Smooth muscle cell (in vitro differentiated cells): Measurements from ENCODE around the gene PTPN9. TPM values are rescaled to one million over a fixed set of nuclear protein-coding genes. Genes with fewer than 3 reads are reported as not detected.

Source experiments
- DNase-seq: peaks from one replicate; lab custom pipeline; 2025; ENCODE audit not compliant: unreplicated experiment; lab: John Stamatoyannopoulos, UW
- H2AFZ ChIP-seq: fragments of 200-600 bp; sonication (generic); 2 replicates; pipeline ENCODE4 v1.6.0; 2016; ENCODE audit warnings: antibody characterized with exemption, low read depth, mild to moderate bottlenecking
- H3F3A ChIP-seq: fragments of 200-600 bp; sonication (generic); 2 replicates; pipeline ENCODE4 v1.6.0; 2017; ENCODE audit warnings: antibody characterized with exemption, low read depth
- H3K27ac ChIP-seq: fragments of 200-600 bp; sonication (generic); 2 replicates; pipeline ENCODE4 v1.5.1; 2016; ENCODE audit warnings: low read depth, mild to moderate bottlenecking
- H3K27me3 ChIP-seq: fragments of 200-600 bp; sonication (generic); 2 replicates; pipeline ENCODE4 v1.6.1; 2016; ENCODE audit warnings: low read depth, mild to moderate bottlenecking
- H3K36me3 ChIP-seq: fragments of 200-600 bp; sonication (generic); 2 replicates; pipeline ENCODE4 v1.5.1; 2016; ENCODE audit warnings: low read depth
- H3K4me1 ChIP-seq: fragments of 200-600 bp; sonication (generic); 2 replicates; pipeline ENCODE4 v1.5.1; 2016; ENCODE audit warnings: low read depth
- H3K4me2 ChIP-seq: fragments of 200-600 bp; sonication (generic); 2 replicates; pipeline ENCODE4 v1.6.0; 2016; ENCODE audit warnings: mild to moderate bottlenecking
- H3K4me3 ChIP-seq: fragments of 200-600 bp; sonication (generic); 2 replicates; pipeline ENCODE4 v1.5.1; 2016; ENCODE audit warnings: mild to moderate bottlenecking
- H3K79me2 ChIP-seq: fragments of 200-600 bp; sonication (generic); 2 replicates; pipeline ENCODE4 v1.6.0; 2016; ENCODE audit warnings: low read depth, mild to moderate bottlenecking
- H3K9ac ChIP-seq: fragments of 200-600 bp; sonication (generic); 2 replicates; pipeline ENCODE4 v1.6.0; 2016; ENCODE audit warnings: low read depth
- H3K9me3 ChIP-seq: fragments of 200-600 bp; sonication (generic); replicated peaks from 2 replicates; pipeline ENCODE4 v1.5.1; 2016; ENCODE audit warnings: low read depth
- H4K20me1 ChIP-seq: fragments of 200-600 bp; sonication (generic); 2 replicates; pipeline ENCODE4 v1.6.0; 2016; ENCODE audit warnings: low read depth
- WGBS: methylation state at CpG from one replicate; pipeline ENCODE4 v1.1.7; 2016; ENCODE audit warnings: low lambda C conversion rate; 5-methylcytosine and 5-hydroxymethylcytosine counted together
- polyA plus RNA-seq: library from polyadenylated mRNA; unstranded; fragments of >200 nt; fragmentation: Nextera tagmentation; extraction: Ambion mirVana; gene quantifications from 2 replicates; pipeline ENCODE4 v1.2.1, GENCODE V29; 2016
- total RNA-seq: library from RNA; depleted of rRNA; stranded (reverse); fragments of >200 nt; gene quantifications from 2 replicates; pipeline ENCODE4 v1.2.3, GENCODE V29; 2014
- TF ChIP-seq, protein P1 (sequence below): fragments of 200-600 bp; sonication (generic); IDR thresholded peaks from 2 replicates; pipeline ENCODE4 v1.5.1; 2017; ENCODE audit warnings: borderline replicate concordance, mild to moderate bottlenecking, antibody characterized with exemption; ENCODE audit not compliant: insufficient read depth, poor library complexity, severe bottlenecking

Gene PTPN9
- total and polyA plus RNA-seq, 2 experiments from 2014 or later: 20.3 to 23.4 TPM

DNA sequence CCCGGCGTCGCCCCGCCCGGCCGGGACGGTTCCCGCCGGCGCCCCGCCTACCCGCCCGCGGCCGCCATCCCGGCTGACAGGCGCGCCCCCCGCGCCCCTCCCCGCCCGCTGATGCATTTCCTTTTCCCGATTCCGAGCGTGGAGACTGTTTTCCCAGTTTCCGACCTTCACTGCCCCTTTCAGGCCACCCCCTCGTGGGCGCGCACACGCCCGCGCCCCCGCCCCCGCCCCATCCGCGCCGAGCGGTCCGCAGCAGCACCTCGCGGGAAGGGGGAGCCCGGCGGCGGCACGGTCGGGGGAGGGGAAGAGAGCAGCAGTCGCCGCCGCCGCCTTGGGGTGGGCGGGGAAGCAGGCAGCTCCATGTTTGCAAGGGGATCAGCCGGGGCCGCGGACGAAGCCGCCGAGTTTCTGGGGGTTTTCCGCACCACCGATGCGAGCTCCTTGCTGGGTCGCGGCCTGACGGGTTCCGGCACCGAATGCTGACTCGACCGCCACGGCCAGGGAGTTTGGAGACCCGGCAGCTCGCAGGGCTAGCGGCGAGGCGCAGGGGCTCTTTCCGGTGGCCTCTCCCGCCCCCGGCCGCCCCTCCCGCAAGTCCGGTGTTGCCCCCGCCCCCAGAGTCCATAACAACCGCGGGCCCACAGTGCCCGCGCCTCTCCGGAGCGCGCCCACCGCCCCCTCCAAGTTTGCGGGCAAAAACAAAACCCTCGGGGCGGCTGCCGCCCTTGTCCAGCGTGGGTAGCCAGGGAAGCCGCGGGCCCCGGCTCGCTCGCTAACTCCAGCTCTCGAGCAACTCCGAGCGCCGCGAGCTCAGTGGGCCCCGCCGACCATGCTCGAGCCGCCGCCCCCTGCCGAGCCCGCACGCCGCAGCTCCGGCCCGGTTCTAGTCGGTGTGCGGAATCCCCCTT lies 124.4 kb downstream of the PTPN9 start:
- peaks cover 2% of the 10 kb centered on the region for H3K79me2 ChIP-seq
- no peaks in the 10 kb centered on the region for H3K36me3 ChIP-seq
- H3F3A ChIP-seq: peaks cover 19% of the 10 kb centered on the region
- H3K27me3 ChIP-seq: no peaks in the 10 kb centered on the region
- H3K9me3 ChIP-seq: no peaks in the 10 kb centered on the region
- peak overlapping the region; percentile 98 for H3K4me2 ChIP-seq
- WGBS: under 1% methylated on average over 44 of the region's 116 CpGs
- peak overlapping the region; percentile 98 for H3K27ac ChIP-seq
- peak overlapping the region; percentile 94 for H3K9ac ChIP-seq
- peaks cover 21% of the 10 kb centered on the region for H4K20me1 ChIP-seq
- TF ChIP-seq, protein P1, sequence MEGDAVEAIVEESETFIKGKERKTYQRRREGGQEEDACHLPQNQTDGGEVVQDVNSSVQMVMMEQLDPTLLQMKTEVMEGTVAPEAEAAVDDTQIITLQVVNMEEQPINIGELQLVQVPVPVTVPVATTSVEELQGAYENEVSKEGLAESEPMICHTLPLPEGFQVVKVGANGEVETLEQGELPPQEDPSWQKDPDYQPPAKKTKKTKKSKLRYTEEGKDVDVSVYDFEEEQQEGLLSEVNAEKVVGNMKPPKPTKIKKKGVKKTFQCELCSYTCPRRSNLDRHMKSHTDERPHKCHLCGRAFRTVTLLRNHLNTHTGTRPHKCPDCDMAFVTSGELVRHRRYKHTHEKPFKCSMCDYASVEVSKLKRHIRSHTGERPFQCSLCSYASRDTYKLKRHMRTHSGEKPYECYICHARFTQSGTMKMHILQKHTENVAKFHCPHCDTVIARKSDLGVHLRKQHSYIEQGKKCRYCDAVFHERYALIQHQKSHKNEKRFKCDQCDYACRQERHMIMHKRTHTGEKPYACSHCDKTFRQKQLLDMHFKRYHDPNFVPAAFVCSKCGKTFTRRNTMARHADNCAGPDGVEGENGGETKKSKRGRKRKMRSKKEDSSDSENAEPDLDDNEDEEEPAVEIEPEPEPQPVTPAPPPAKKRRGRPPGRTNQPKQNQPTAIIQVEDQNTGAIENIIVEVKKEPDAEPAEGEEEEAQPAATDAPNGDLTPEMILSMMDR: no peak
- peak overlapping the region; percentile 94 for H3K4me3 ChIP-seq
- H3K4me1 ChIP-seq: peaks cover 7% of the 10 kb centered on the region
- H2AFZ ChIP-seq: peak overlapping the region; percentile 80
- DNase-seq: peak; percentile 91

DNA sequence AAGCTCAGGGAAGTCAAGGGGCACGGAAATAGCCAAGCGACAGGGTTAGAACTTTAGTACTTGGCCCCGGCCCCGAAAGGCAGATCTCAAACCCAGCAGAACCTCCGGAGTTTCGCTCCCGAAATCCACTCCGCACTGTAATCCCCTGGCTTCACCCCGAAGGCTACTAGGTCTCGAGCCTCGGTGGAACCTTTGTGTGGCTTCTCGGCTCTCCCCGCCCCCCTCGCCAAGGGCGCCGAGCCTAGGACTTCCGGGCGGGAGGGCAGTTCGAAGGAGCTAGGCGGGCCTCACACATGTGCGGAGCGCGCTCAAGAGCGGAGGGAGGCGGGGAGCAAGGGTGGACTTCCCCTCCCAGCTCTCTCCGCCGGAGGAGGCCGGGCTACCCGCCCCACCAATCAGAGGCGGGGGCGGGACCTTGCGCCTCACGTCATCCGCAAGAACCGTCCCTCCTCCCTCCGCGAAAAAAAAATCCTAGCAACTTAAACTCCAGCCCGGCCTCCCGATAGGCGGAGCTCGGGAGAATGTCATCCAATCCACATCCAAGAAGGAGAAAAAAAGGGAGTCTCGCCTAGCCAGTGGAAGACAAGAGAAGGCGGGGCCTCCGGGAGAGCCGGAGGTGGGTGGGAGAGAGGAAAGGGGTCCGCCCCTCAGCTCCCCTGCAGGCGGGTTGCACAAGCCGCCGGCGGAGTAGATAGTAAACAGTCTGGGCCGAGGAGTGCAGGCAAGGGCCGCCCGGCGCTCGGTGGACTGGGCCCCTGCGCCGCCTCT lies 125.2 kb downstream of the PTPN9 start:
- H3K79me2 ChIP-seq: peaks cover 11% of the 10 kb centered on the region
- no peaks in the 10 kb centered on the region for H3K36me3 ChIP-seq
- no peak overlapping the region for H2AFZ ChIP-seq
- WGBS: 2% methylated on average over 53 of the region's 57 CpGs
- TF ChIP-seq, protein P1: no peak
- H4K20me1 ChIP-seq: peaks cover 30% of the 10 kb centered on the region
- H3K27ac ChIP-seq: peak overlapping the region; percentile 98
- peaks cover 26% of the 10 kb centered on the region for H3F3A ChIP-seq
- peak overlapping the region; percentile 94 for H3K4me3 ChIP-seq
- H3K4me2 ChIP-seq: peak overlapping the region; percentile 98
- H3K9me3 ChIP-seq: no peaks in the 10 kb centered on the region
- peak; percentile 91 for DNase-seq
- peak overlapping the region; percentile 32 for H3K9ac ChIP-seq
- no peaks in the 10 kb centered on the region for H3K27me3 ChIP-seq
- peaks cover 7% of the 10 kb centered on the region for H3K4me1 ChIP-seq

DNA sequence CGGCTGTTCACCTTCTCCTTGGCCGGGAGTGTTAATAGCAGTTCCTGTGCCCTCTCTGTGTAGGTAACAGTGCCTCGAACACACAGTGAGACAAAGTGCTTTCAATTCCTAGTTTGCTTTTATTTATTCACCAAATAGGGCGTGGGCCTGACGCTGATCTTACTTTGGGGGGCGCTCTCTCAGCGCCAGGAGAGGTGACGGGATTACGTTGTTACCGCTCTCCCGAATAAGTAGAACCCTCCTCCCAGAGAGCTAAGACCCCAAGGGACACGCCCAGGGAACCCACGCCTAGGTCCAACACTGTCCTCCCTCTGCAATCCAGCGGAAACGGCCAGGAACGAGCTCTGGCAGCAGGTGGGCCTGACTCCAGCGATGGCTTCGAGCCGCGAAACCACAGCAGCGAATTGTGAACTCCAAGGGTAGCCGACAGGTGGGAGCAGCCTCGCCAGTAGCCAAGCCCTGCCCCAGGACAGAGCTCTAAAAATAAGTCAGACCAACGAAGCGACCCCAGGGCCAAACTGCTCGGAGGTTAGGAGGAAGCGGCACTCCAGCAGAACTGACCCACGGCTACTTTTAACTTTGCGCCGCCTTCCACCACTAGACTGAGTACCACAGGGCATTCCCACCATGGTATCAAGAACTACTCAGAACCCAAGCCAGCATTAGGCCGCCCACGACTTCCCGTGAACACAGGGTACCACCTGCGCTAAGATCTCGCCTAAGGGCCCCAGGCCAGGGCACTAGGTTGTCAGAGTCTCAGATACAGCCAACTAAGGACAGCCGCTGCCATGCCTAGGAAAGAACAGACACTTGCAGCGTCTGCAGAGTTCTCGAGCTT lies 126.0 kb downstream of the PTPN9 start:
- Histone ChIP-seq H3K79me2 (peaks cover 19% of the 10 kb centered on the region), H3K27ac (peak overlapping the region; percentile 93), H3K4me1 (peaks cover 7% of the 10 kb centered on the region), H3F3A (peaks cover 26% of the 10 kb centered on the region), H3K36me3 (no peaks in the 10 kb centered on the region), H2AFZ (no peak overlapping the region), H3K4me2 (peak overlapping the region; percentile 96), H4K20me1 (peaks cover 38% of the 10 kb centered on the region), H3K9me3 (no peaks in the 10 kb centered on the region), H3K4me3 (peak overlapping the region; percentile 94), H3K9ac (peak overlapping the region; percentile 89), H3K27me3 (no peaks in the 10 kb centered on the region)
- TF ChIP-seq, protein P1: no peak
- WGBS: 2% methylated on average over 38 of the region's 38 CpGs
- peak; percentile 51 for DNase-seq
